GM21360 (cell line): ENCODE measurements around the gene XYLT1.

Source experiments
- ATAC-seq: cut with Tn5 transposase; IDR thresholded peaks from one replicate; pipeline ENCODE4 v1.9.1; 2021; ENCODE audit warnings: mild to moderate bottlenecking, moderate library complexity; ENCODE audit not compliant: unreplicated experiment

Gene XYLT1

GRCh38 chr16:17461951-17462729, 8.6 kb downstream of the XYLT1 start:
- no peak for ATAC-seq

GRCh38 chr16:17460890-17461289, 9.9 kb downstream of the XYLT1 start:
- no peak for ATAC-seq

- no peak for ATAC-seq
Observed at GRCh38 chr16:17459903-17460521, 10.7 kb downstream of the XYLT1 start.

GRCh38 chr16:17457997-17458396, 12.8 kb downstream of the XYLT1 start:
- no peak for ATAC-seq

GRCh38 chr16:17457513-17457912, 13.2 kb downstream of the XYLT1 start:
- ATAC-seq, result no peak

- ATAC-seq, result no peak
Observed at GRCh38 chr16:17454162-17454730, 16.5 kb downstream of the XYLT1 start.

- ATAC-seq, result no peak
Observed at GRCh38 chr16:17453364-17454038, 17.3 kb downstream of the XYLT1 start.

- no peak for ATAC-seq
Observed at GRCh38 chr16:17452922-17453321, 17.8 kb downstream of the XYLT1 start.

- ATAC-seq, result no peak
Observed at GRCh38 chr16:17451843-17452242, 18.9 kb downstream of the XYLT1 start.

- no peak for ATAC-seq
Observed at GRCh38 chr16:17450291-17450690, 20.5 kb downstream of the XYLT1 start.

- no peak for ATAC-seq
Observed at GRCh38 chr16:17448640-17449638, 21.8 kb downstream of the XYLT1 start.

- no peak for ATAC-seq
Observed at GRCh38 chr16:17447101-17447569, 23.6 kb downstream of the XYLT1 start.

GRCh38 chr16:17446661-17447060, 24.1 kb downstream of the XYLT1 start:
- no peak for ATAC-seq

- no peak for ATAC-seq
Observed at GRCh38 chr16:17445421-17445820, 25.3 kb downstream of the XYLT1 start.

- ATAC-seq, result no peak
Observed at GRCh38 chr16:17444658-17445057, 26.1 kb downstream of the XYLT1 start.

- ATAC-seq, result no peak
Observed at GRCh38 chr16:17440131-17440530, 30.6 kb downstream of the XYLT1 start.

- no peak for ATAC-seq
Observed at GRCh38 chr16:17439580-17439979, 31.2 kb downstream of the XYLT1 start.

- ATAC-seq, result no peak
Observed at GRCh38 chr16:17437981-17438380, 32.8 kb downstream of the XYLT1 start.

GRCh38 chr16:17437127-17437720, 33.5 kb downstream of the XYLT1 start:
- no peak for ATAC-seq

- ATAC-seq, result no peak
Observed at GRCh38 chr16:17435318-17435717, 35.4 kb downstream of the XYLT1 start.
